ENCODE measurements around the gene PEAK1. TPM values are rescaled to one million over a fixed set of nuclear protein-coding genes. Genes with fewer than 3 reads are reported as not detected.

Gene PEAK1
- total and polyA plus RNA-seq, 9 of the 15 experiments (the other 6 are each of a cell fraction or from before 2014, with no cell fraction given) = 0.99 to 22.4 (median 10.8) TPM

GRCh38 chr15:77380033-77380432 is 39.9 kb downstream of the PEAK1 start:
- no peaks in the 10 kb centered on the region for H3K9me1 ChIP-seq (ENCODE audit: control insufficient read depth, insufficient read depth, low read length)
- no peak overlapping the region for H2AFZ ChIP-seq (ENCODE audit: low read depth, low read length)
- no peaks in the 10 kb centered on the region for H3K4me1 ChIP-seq (replicated peaks in 1 of 2; ENCODE audit: control insufficient read depth in 2 of 2, insufficient read depth in 2 of 2, low read length in 2 of 2)
- TF ChIP-seq RAD21 (CRISPR knock-in tag; conservative IDR thresholded peaks at IDR 0.05 in 1 of 2, IDR thresholded peaks at IDR 0.05 in 1 of 2) (no peak), XRCC5 (IDR thresholded peaks at IDR 0.05; ENCODE audit: low read depth, low read length) (no peak), SREBF2 (CRISPR knock-in tag; IDR thresholded peaks at IDR 0.05) (no peak), RFX7 (CRISPR knock-in tag; IDR thresholded peaks at IDR 0.05) (no peak), HIVEP1 (CRISPR knock-in tag; IDR thresholded peaks at IDR 0.05) (no peak), RBM17 (IDR thresholded peaks at IDR 0.05; ENCODE audit: borderline replicate concordance, low read depth, low read length) (no peak), MAFF (IDR thresholded peaks at IDR 0.05; ENCODE audit: low read length) (no peak), ZBTB5 (IDR thresholded peaks at IDR 0.05) (no peak)
- no peak overlapping the region for H3K9ac ChIP-seq (ENCODE audit: insufficient read depth in 1 of 2, low read depth in 2 of 2, low read length in 2 of 2)
- H3K27ac ChIP-seq (ENCODE audit: extremely low read depth, low read depth, low read length) = no peak overlapping the region
- H3K36me3 ChIP-seq (ENCODE audit: control insufficient read depth, insufficient read depth, low read length) = no peaks in the 10 kb centered on the region
- no peak overlapping the region for H3K4me3 ChIP-seq
- H3K4me2 ChIP-seq (ENCODE audit: insufficient read depth, low read length) = no peak overlapping the region
- FAIRE-seq (no peak), ATAC-seq (no peak), DNase-seq (ENCODE audit: extremely low read depth in 1 of 4, low spot score in 3 of 4) (no peak)
- in situ Hi-C loops (cut with MboI) = no loop called here
- no TSS peak for BruUV-seq (replicated peaks)
- intact Hi-C loops (cut with micrococcal nuclease) = no loop called here
- CTCF ChIA-PET (ENCODE audit: low intra/inter-chr PET ratio) = no interaction called here
- 90% methylated on average over 4 of the region's 4 CpGs for WGBS (ENCODE audit: insufficient coverage, low coverage, missing lambda C conversion rate)
- POLR2A ChIA-PET = interaction anchor here (0.7 kb wide), 1 partner anchor 398 kb away, joined by 3 read pairs; no protein-coding TSS in a partner anchor
- no peaks in the 10 kb centered on the region for H3K9me3 ChIP-seq (replicated peaks; ENCODE audit: control insufficient read depth, insufficient read depth, low read depth, low read length)
- no peaks in the 10 kb centered on the region; the same call in 1 of the 2 replicates for H4K20me1 ChIP-seq (replicated peaks; ENCODE audit: control insufficient read depth, insufficient read depth, low read length)
- no peaks in the 10 kb centered on the region for H3K27me3 ChIP-seq (ENCODE audit: control insufficient read depth in 2 of 2, insufficient read depth in 2 of 2, low read length in 2 of 2)
- peaks cover 24% of the 10 kb centered on the region; the same call in 2 of the 3 replicates for H3K79me2 ChIP-seq (ENCODE audit: control insufficient read depth, insufficient read depth, low read length)

Data from K562 (cell line).